Hepatocyte (in vitro differentiated cells): ENCODE data around the gene FSTL1. TPM values are rescaled to one million over a fixed set of nuclear protein-coding genes. Genes with fewer than 3 reads are reported as not detected.

Source experiments
- DNase-seq: peaks from one replicate; pipeline ENCODE4 v3.0.0-alpha.2; 2016; ENCODE audit warnings: low spot score
- H2AFZ ChIP-seq: fragments of 200-600 bp; sonication (generic); 2 replicates; pipeline ENCODE4 v1.6.0; 2016; ENCODE audit warnings: antibody characterized with exemption, mild to moderate bottlenecking
- H3K27ac ChIP-seq: fragments of 200-600 bp; sonication (generic); 2 replicates; pipeline ENCODE4 v1.5.1; 2016; ENCODE audit warnings: mild to moderate bottlenecking
- H3K27me3 ChIP-seq: fragments of 200-600 bp; sonication (generic); 2 replicates; pipeline ENCODE4 v1.6.1; 2016
- H3K36me3 ChIP-seq: fragments of 200-600 bp; sonication (generic); replicated peaks from 2 replicates; pipeline ENCODE4 v1.5.1; 2016; ENCODE audit warnings: low read depth; ENCODE audit not compliant: insufficient read depth
- H3K4me1 ChIP-seq: fragments of 200-600 bp; sonication (generic); 2 replicates; pipeline ENCODE4 v1.5.1; 2016; ENCODE audit warnings: mild to moderate bottlenecking, moderate library complexity; ENCODE audit not compliant: insufficient read depth
- H3K4me2 ChIP-seq: fragments of 200-600 bp; sonication (generic); 2 replicates; pipeline ENCODE4 v1.6.0; 2016
- H3K4me3 ChIP-seq: fragments of 200-600 bp; sonication (generic); 2 replicates; pipeline ENCODE4 v1.5.1; 2016; ENCODE audit warnings: mild to moderate bottlenecking
- H3K79me2 ChIP-seq: fragments of 200-600 bp; sonication (generic); 2 replicates; pipeline ENCODE4 v1.6.0; 2017; ENCODE audit warnings: mild to moderate bottlenecking
- H3K9me2 ChIP-seq: fragments of 200-600 bp; sonication (generic); replicated peaks from 2 replicates; pipeline ENCODE4 v1.6.0; 2017; ENCODE audit warnings: mild to moderate bottlenecking; ENCODE audit not compliant: insufficient read depth
- H3K9me3 ChIP-seq: fragments of 200-600 bp; sonication (generic); 2 replicates; pipeline ENCODE4 v1.5.1; 2016; ENCODE audit warnings: low read depth, mild to moderate bottlenecking
- H4K20me1 ChIP-seq: fragments of 200-600 bp; sonication (generic); 2 replicates; pipeline ENCODE4 v1.6.0; 2016; ENCODE audit warnings: mild to moderate bottlenecking; ENCODE audit not compliant: insufficient read depth, poor library complexity, severe bottlenecking
- CTCF ChIP-seq: fragments of 200-600 bp; sonication (generic); IDR thresholded peaks from 2 replicates; pipeline ENCODE4 v1.5.1; 2016; ENCODE audit warnings: antibody characterized with exemption, mild to moderate bottlenecking; ENCODE audit not compliant: poor library complexity
- EZH2 ChIP-seq: fragments of 200-600 bp; sonication (generic); IDR thresholded peaks from 2 replicates; pipeline ENCODE4 v1.6.1; 2016; ENCODE audit warnings: antibody characterized with exemption, mild to moderate bottlenecking, borderline replicate concordance
- EZH2phosphoT487 ChIP-seq: fragments of 200-600 bp; sonication (generic); IDR thresholded peaks from one replicate; pipeline ENCODE4 v1.6.1; 2018; ENCODE audit warnings: antibody characterized with exemption, mild to moderate bottlenecking, low read depth, moderate library complexity; ENCODE audit not compliant: unreplicated experiment, severe bottlenecking
- WGBS: methylation state at CpG from one replicate; pipeline ENCODE4 v1.1.6; 2016; ENCODE audit warnings: low lambda C conversion rate; ENCODE audit errors: missing lambda C conversion rate; 5-methylcytosine and 5-hydroxymethylcytosine counted together
- polyA plus RNA-seq: library from polyadenylated mRNA; unstranded; fragments of >200 nt; fragmentation: Nextera tagmentation; extraction: Ambion mirVana; gene quantifications from 2 replicates; pipeline ENCODE4 v1.2.1, GENCODE V29; 2016
- total RNA-seq: library from RNA; depleted of rRNA; stranded (reverse); fragments of >200 nt; gene quantifications from 2 replicates; pipeline ENCODE4 v1.2.3, GENCODE V29; 2014

The FSTL1 gene
- total and polyA plus RNA-seq, 2 experiments from 2014 or later = 195 to 390 TPM

GRCh38 chr3:120428924-120429323 lies 21.9 kb downstream of the FSTL1 start:
- no peak for DNase-seq
- Histone ChIP-seq H3K4me2 (no peak overlapping the region), H3K36me3 (no peaks in the 10 kb centered on the region), H3K9me3 (no peaks in the 10 kb centered on the region), H4K20me1 (no peaks in the 10 kb centered on the region), H3K79me2 (peaks cover 32% of the 10 kb centered on the region), H3K27ac (no peak overlapping the region), H3K27me3 (no peaks in the 10 kb centered on the region), H3K9me2 (no peaks in the 10 kb centered on the region), H3K4me3 (no peak overlapping the region), H3K4me1 (peaks cover 31% of the 10 kb centered on the region), H2AFZ (no peak overlapping the region)
- WGBS = 91% methylated on average over 2 of the region's 2 CpGs
- TF ChIP-seq CTCF = no peak
- no peak for TF ChIP-seq EZH2phosphoT487
- no peak for TF ChIP-seq EZH2

DNA sequence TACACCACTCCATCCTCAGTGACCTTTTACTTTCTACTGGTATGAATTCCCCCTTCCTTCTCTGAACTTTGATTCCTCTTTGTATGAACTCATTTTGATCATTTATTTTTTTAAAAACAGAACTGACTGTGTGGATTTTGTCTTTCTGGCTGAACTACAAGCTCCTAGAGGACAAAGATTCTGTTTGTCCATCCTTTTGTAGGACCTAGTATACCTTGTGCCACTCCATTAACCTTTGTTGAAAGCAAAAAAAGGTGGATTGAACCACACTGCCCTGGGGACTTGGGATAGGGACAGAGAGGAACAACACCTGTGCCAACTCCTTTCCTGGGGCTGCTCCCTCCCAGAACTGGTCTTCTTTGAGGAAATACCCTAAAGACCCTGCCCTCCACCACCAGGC lies 23.6 kb downstream of the FSTL1 start:
- no peaks in the 10 kb centered on the region for H3K9me2 ChIP-seq
- no peaks in the 10 kb centered on the region for H4K20me1 ChIP-seq
- H3K27me3 ChIP-seq = no peaks in the 10 kb centered on the region
- H3K4me2 ChIP-seq = no peak overlapping the region
- DNase-seq = no peak
- H3K79me2 ChIP-seq = peaks cover 27% of the 10 kb centered on the region
- no peak overlapping the region for H2AFZ ChIP-seq
- H3K9me3 ChIP-seq = no peaks in the 10 kb centered on the region
- no peak overlapping the region for H3K4me3 ChIP-seq
- no peaks in the 10 kb centered on the region for H3K36me3 ChIP-seq
- peaks cover 27% of the 10 kb centered on the region for H3K4me1 ChIP-seq
- peak overlapping the region; percentile 52 for H3K27ac ChIP-seq
- no peak for TF ChIP-seq CTCF
- no peak for TF ChIP-seq EZH2
- TF ChIP-seq EZH2phosphoT487 = no peak

DNA sequence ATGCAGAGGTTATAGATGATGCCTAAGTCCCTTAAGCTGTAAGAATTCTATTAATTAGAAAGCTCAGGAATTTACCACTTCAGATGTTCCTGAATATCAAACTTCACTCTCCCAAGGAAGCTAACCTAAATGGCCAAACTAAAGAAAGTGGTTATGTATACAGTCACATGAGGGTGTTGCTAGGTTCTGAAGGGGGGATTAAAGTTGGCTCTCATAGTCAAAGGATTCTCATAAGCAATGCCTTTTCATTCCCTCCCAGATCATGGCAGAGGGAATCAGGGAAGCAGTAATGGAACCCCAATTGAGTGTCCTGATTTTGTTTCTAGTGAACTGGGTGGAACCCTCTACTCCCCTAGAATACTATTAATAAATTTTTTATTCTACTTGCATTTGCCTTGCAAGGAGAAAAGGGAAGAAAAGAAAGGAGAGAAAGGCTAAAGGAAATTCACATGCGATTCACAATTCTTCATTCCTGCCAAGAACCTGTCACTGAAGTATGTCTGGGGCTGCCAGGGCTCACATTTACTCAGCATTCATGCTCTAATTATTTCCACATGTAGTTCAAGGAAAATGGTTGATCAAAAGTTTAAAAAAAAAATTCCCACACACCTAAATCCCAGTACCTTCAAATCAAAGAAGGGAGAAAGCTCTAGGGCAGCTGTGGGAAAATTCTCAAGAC lies 25.1 kb downstream of the FSTL1 start:
- no peak overlapping the region for H3K4me3 ChIP-seq
- no peaks in the 10 kb centered on the region for H3K9me2 ChIP-seq
- H3K27me3 ChIP-seq = no peaks in the 10 kb centered on the region
- peak; percentile 52 for DNase-seq
- WGBS = 29% methylated on average over 1 of the region's 1 CpG
- no peak overlapping the region for H2AFZ ChIP-seq
- peak overlapping the region; percentile 9 for H3K4me2 ChIP-seq
- no peaks in the 10 kb centered on the region for H3K36me3 ChIP-seq
- H3K4me1 ChIP-seq = peaks cover 21% of the 10 kb centered on the region
- peaks cover 18% of the 10 kb centered on the region for H3K79me2 ChIP-seq
- H3K27ac ChIP-seq = peak overlapping the region; percentile 73
- TF ChIP-seq EZH2phosphoT487 (no peak), CTCF (no peak), EZH2 (no peak)
- no peaks in the 10 kb centered on the region for H3K9me3 ChIP-seq
- H4K20me1 ChIP-seq = no peaks in the 10 kb centered on the region
